ENCODE measurements around the gene S100A9. TPM values are rescaled to one million over a fixed set of nuclear protein-coding genes. Genes with fewer than 3 reads are reported as not detected.

S100A9 gene
- total RNA-seq, 1 experiment from 2014 or later = not detected

GRCh38 chr1:153333902-153334301 lies 23.8 kb upstream of the S100A9 start:
- H3K27me3 Mint-ChIP-seq (ENCODE audit: low read depth) = peaks cover 6% of the 10 kb centered on the region
- no peak overlapping the region for H2BK5ac ChIP-seq (ENCODE audit: insufficient read length, low read length)
- H3K18ac ChIP-seq (ENCODE audit: insufficient read length, low read depth, low read length) = no peak overlapping the region
- WGBS (ENCODE audit: extremely low coverage, insufficient read length, low lambda C conversion rate) = no CpG with 5 or more reads among the region's 1 CpG
- H3K4ac ChIP-seq (ENCODE audit: low read depth, low read length) = no peak overlapping the region
- H3K4me1 ChIP-seq (ENCODE audit: insufficient read depth, low read length) = no peaks in the 10 kb centered on the region
- no peaks in the 10 kb centered on the region for H3K4me1 Mint-ChIP-seq
- no peak overlapping the region for H3K9ac ChIP-seq (ENCODE audit: extremely low read depth, insufficient read length, low read length)
- H3T11ph ChIP-seq (ENCODE audit: low read length) = no peak overlapping the region
- H3K4me2 ChIP-seq (ENCODE audit: insufficient read depth, insufficient read length, low read length) = no peak overlapping the region
- TF ChIP-seq CTCF (conservative IDR thresholded peaks at IDR 0.05) = no peak
- no peaks in the 10 kb centered on the region for H3K9me3 ChIP-seq (ENCODE audit: control insufficient read depth, low read depth, low read length)
- H3K14ac ChIP-seq (ENCODE audit: insufficient read depth, low read length) = no peak overlapping the region
- H3K27me3 ChIP-seq (ENCODE audit: insufficient read depth, low read length) = no peaks in the 10 kb centered on the region
- H3K23ac ChIP-seq (ENCODE audit: insufficient read length, low read depth, low read length) = no peak overlapping the region
- H4K91ac ChIP-seq (ENCODE audit: insufficient read length, low read depth, low read length) = no peak overlapping the region
- H4K20me1 ChIP-seq (ENCODE audit: control insufficient read depth, insufficient read depth, insufficient read length) = no peaks in the 10 kb centered on the region
- H2BK120ac ChIP-seq (ENCODE audit: low read depth, low read length, poor library complexity, severe bottlenecking) = no peak overlapping the region
- no peak for DNase-seq
- H3K9me3 Mint-ChIP-seq = peaks cover 25 to 31% of the 10 kb centered on the region in 2 experiments; a peak in 4 of 5 replicates
- H3K79me2 ChIP-seq (ENCODE audit: insufficient read depth, low read length) = no peaks in the 10 kb centered on the region
- H3K79me1 ChIP-seq (ENCODE audit: insufficient read depth, low read depth, low read length, poor library complexity, severe bottlenecking) = no peaks in the 10 kb centered on the region
- no peak overlapping the region for H3K4me3 Mint-ChIP-seq
- H2BK12ac ChIP-seq (ENCODE audit: insufficient read length, low read depth, low read length) = no peak overlapping the region
- no peak overlapping the region for H3K27ac ChIP-seq (ENCODE audit: insufficient read length, low read depth, low read length)
- H4K8ac ChIP-seq (replicated peaks; ENCODE audit: insufficient read length, low read depth, low read length) = no peak overlapping the region
- H2AK5ac ChIP-seq (ENCODE audit: insufficient read length, low read length) = no peak overlapping the region
- H2BK20ac ChIP-seq (ENCODE audit: low read depth, low read length, poor library complexity, severe bottlenecking) = no peak overlapping the region
- H2BK15ac ChIP-seq (ENCODE audit: low read depth, low read length) = no peak overlapping the region
- H4K5ac ChIP-seq (ENCODE audit: insufficient read length, low read depth, low read length) = no peak overlapping the region
- no peaks in the 10 kb centered on the region for H3K23me2 ChIP-seq (ENCODE audit: insufficient read length, low read depth, low read length, poor library complexity, severe bottlenecking)
- no peak overlapping the region for H3K27ac Mint-ChIP-seq
- no peak overlapping the region for H3K56ac ChIP-seq (ENCODE audit: insufficient read length, low read depth, low read length)
- no peak overlapping the region for H2AFZ ChIP-seq (ENCODE audit: low read length)
- no peaks in the 10 kb centered on the region; a peak in 1 of 7 replicates for H3K36me3 Mint-ChIP-seq (ENCODE audit: insufficient read depth in 1 of 3, low read depth in 3 of 3)

All from H9 (cell line).